Measurements from ENCODE around the gene MTUS2.

MTUS2 gene

GRCh38 chr13:29180055-29180454 lies 359.9 kb downstream of the MTUS2 start:
- Histone ChIP-seq H3K36me3 (ENCODE audit: control insufficient read depth, low read length) (no peaks in the 10 kb centered on the region), H3K4me2 (ENCODE audit: low read length) (no peak overlapping the region), H3K9me3 (ENCODE audit: control insufficient read depth, insufficient read depth, low read length) (no peaks in the 10 kb centered on the region), H4K20me1 (ENCODE audit: control insufficient read depth, insufficient read depth, low read depth, low read length) (no peaks in the 10 kb centered on the region), H3F3A (ENCODE audit: control insufficient read depth, insufficient read depth) (no peaks in the 10 kb centered on the region), H3K79me2 (ENCODE audit: control insufficient read depth, low read length) (no peaks in the 10 kb centered on the region), H3K4me1 (ENCODE audit: control insufficient read depth, low read length) (no peaks in the 10 kb centered on the region), H3K4me3 (ENCODE audit: low read length) (no peak overlapping the region), H3K27me3 (ENCODE audit: control insufficient read depth, low read length) (no peaks in the 10 kb centered on the region), H3K27ac (ENCODE audit: low read depth, low read length) (no peak overlapping the region), H3K9me2 (replicated peaks; ENCODE audit: control insufficient read depth, low read length) (no peaks in the 10 kb centered on the region)
- TF ChIP-seq EZH2phosphoT487 (IDR thresholded peaks at IDR 0.05; ENCODE audit: borderline replicate concordance, low read length) (no peak), CTCF (IDR thresholded peaks at IDR 0.05; ENCODE audit: low read depth, low read length, poor library complexity, severe bottlenecking) (no peak)

GRCh38 chr13:29182216-29182615 lies 362.1 kb downstream of the MTUS2 start:
- no peak for TF ChIP-seq CTCF (IDR thresholded peaks at IDR 0.05; ENCODE audit: low read depth, low read length, poor library complexity, severe bottlenecking)
- TF ChIP-seq EZH2phosphoT487 (IDR thresholded peaks at IDR 0.05; ENCODE audit: borderline replicate concordance, low read length), result no peak
- Histone ChIP-seq H3K79me2 (ENCODE audit: control insufficient read depth, low read length) (no peaks in the 10 kb centered on the region), H3K36me3 (ENCODE audit: control insufficient read depth, low read length) (no peaks in the 10 kb centered on the region), H3K9me2 (replicated peaks; ENCODE audit: control insufficient read depth, low read length) (no peaks in the 10 kb centered on the region), H3K4me3 (ENCODE audit: low read length) (no peak overlapping the region), H3K4me1 (ENCODE audit: control insufficient read depth, low read length) (no peaks in the 10 kb centered on the region), H3K27me3 (ENCODE audit: control insufficient read depth, low read length) (no peaks in the 10 kb centered on the region), H3K4me2 (ENCODE audit: low read length) (no peak overlapping the region), H3K9me3 (ENCODE audit: control insufficient read depth, insufficient read depth, low read length) (no peaks in the 10 kb centered on the region), H3F3A (ENCODE audit: control insufficient read depth, insufficient read depth) (no peaks in the 10 kb centered on the region), H4K20me1 (ENCODE audit: control insufficient read depth, insufficient read depth, low read depth, low read length) (no peaks in the 10 kb centered on the region), H3K27ac (ENCODE audit: low read depth, low read length) (no peak overlapping the region)

- H3K27ac ChIP-seq (ENCODE audit: low read depth, low read length), result no peak overlapping the region
- H4K20me1 ChIP-seq (ENCODE audit: control insufficient read depth, insufficient read depth, low read depth, low read length), result no peaks in the 10 kb centered on the region
- H3K4me3 ChIP-seq (ENCODE audit: low read length), result no peak overlapping the region
- no peak overlapping the region for H3K4me2 ChIP-seq (ENCODE audit: low read length)
- H3F3A ChIP-seq (ENCODE audit: control insufficient read depth, insufficient read depth), result no peaks in the 10 kb centered on the region
- no peaks in the 10 kb centered on the region for H3K9me3 ChIP-seq (ENCODE audit: control insufficient read depth, insufficient read depth, low read length)
- H3K9me2 ChIP-seq (replicated peaks; ENCODE audit: control insufficient read depth, low read length), result no peaks in the 10 kb centered on the region; the same call in 1 of the 2 replicates
- H3K27me3 ChIP-seq (ENCODE audit: control insufficient read depth, low read length), result no peaks in the 10 kb centered on the region
- H3K79me2 ChIP-seq (ENCODE audit: control insufficient read depth, low read length), result no peaks in the 10 kb centered on the region
- H3K36me3 ChIP-seq (ENCODE audit: control insufficient read depth, low read length), result no peaks in the 10 kb centered on the region
- H3K4me1 ChIP-seq (ENCODE audit: control insufficient read depth, low read length), result no peaks in the 10 kb centered on the region
- TF ChIP-seq CTCF (IDR thresholded peaks at IDR 0.05; ENCODE audit: low read depth, low read length, poor library complexity, severe bottlenecking) (no peak), EZH2phosphoT487 (IDR thresholded peaks at IDR 0.05; ENCODE audit: borderline replicate concordance, low read length) (no peak)
Observed at GRCh38 chr13:29185926-29186325, 365.8 kb downstream of the MTUS2 start.

GRCh38 chr13:29187584-29187983 lies 367.4 kb downstream of the MTUS2 start:
- no peaks in the 10 kb centered on the region; the same call in 1 of the 2 replicates for H3K9me2 ChIP-seq (replicated peaks; ENCODE audit: control insufficient read depth, low read length)
- H3K4me3 ChIP-seq (ENCODE audit: low read length), result no peak overlapping the region
- H3K4me2 ChIP-seq (ENCODE audit: low read length), result no peak overlapping the region
- no peaks in the 10 kb centered on the region for H3K4me1 ChIP-seq (ENCODE audit: control insufficient read depth, low read length)
- H4K20me1 ChIP-seq (ENCODE audit: control insufficient read depth, insufficient read depth, low read depth, low read length), result no peaks in the 10 kb centered on the region
- TF ChIP-seq EZH2phosphoT487 (IDR thresholded peaks at IDR 0.05; ENCODE audit: borderline replicate concordance, low read length) (no peak), CTCF (IDR thresholded peaks at IDR 0.05; ENCODE audit: low read depth, low read length, poor library complexity, severe bottlenecking) (no peak)
- no peak overlapping the region for H3K27ac ChIP-seq (ENCODE audit: low read depth, low read length)
- no peaks in the 10 kb centered on the region for H3K27me3 ChIP-seq (ENCODE audit: control insufficient read depth, low read length)
- H3F3A ChIP-seq (ENCODE audit: control insufficient read depth, insufficient read depth), result no peaks in the 10 kb centered on the region
- no peaks in the 10 kb centered on the region for H3K79me2 ChIP-seq (ENCODE audit: control insufficient read depth, low read length)
- H3K9me3 ChIP-seq (ENCODE audit: control insufficient read depth, insufficient read depth, low read length), result no peaks in the 10 kb centered on the region
- no peaks in the 10 kb centered on the region for H3K36me3 ChIP-seq (ENCODE audit: control insufficient read depth, low read length)

Measured in DOHH2 (cell line).